ENCODE results near the gene NLGN1. TPM values are rescaled to one million over a fixed set of nuclear protein-coding genes. Genes with fewer than 3 reads are reported as not detected.

The NLGN1 gene
- total and polyA plus RNA-seq, 12 donors: 0.88 to 19.9 (median 12.6) TPM

DNA sequence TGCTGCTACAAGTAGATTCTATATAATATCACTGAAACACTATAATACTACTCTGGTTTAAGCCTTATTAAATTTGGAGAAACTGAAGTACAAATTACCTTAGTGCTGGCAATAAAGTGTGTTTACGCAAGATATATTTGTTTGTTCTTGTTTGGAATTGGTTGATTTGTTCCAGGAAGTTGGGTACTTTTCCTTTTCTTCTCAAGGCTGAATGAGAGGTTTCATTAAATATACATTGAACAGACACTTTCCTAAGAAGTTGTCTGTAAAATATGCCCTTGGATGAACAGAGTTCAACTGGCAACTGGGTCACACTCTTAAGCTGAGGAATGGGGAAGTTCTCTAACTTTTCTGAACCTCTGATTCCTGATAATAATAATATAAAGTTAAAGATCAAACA is 919.5 kb downstream of the NLGN1 start:
- H3K4me1 ChIP-seq: no peaks in the 10 kb centered on the region
- TF ChIP-seq, protein P1, sequence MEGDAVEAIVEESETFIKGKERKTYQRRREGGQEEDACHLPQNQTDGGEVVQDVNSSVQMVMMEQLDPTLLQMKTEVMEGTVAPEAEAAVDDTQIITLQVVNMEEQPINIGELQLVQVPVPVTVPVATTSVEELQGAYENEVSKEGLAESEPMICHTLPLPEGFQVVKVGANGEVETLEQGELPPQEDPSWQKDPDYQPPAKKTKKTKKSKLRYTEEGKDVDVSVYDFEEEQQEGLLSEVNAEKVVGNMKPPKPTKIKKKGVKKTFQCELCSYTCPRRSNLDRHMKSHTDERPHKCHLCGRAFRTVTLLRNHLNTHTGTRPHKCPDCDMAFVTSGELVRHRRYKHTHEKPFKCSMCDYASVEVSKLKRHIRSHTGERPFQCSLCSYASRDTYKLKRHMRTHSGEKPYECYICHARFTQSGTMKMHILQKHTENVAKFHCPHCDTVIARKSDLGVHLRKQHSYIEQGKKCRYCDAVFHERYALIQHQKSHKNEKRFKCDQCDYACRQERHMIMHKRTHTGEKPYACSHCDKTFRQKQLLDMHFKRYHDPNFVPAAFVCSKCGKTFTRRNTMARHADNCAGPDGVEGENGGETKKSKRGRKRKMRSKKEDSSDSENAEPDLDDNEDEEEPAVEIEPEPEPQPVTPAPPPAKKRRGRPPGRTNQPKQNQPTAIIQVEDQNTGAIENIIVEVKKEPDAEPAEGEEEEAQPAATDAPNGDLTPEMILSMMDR (IDR thresholded peaks at IDR 0.05): no peak
- intact Hi-C loops (cut with DNase I): no loop called here
- 92 to 95% methylated on average over 1 of the region's 1 CpG for WGBS, 2 donors
- ATAC-seq (no peak), DNase-seq (no peak)
- no peaks in the 10 kb centered on the region for H3K36me3 ChIP-seq
- no peak overlapping the region for H3K27ac ChIP-seq
- no peak overlapping the region for H3K4me3 ChIP-seq
- peaks cover 0 to 27% (median 11%) of the 10 kb centered on the region in 11 donors for H3K9me3 ChIP-seq
- no peaks in the 10 kb centered on the region for H3K27me3 ChIP-seq

DNA sequence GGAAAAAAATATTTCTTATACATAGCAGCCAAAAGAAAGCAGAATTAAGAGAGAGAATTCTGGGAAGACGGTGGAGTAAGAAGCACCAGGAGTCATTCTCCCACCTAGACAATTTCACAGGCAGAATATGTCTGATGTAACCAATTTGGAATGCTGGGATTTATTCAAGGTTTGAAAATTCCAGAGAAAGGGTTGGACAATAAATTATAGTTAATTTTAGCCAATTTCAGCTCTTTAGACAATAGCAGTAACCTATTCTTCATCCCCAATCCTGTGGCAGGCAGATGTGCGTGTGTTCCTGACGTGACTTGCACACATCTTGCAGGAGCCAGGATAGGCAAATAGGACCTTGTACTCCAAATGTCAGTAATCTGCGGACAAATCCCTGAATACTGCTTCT is 920.6 kb downstream of the NLGN1 start:
- Histone ChIP-seq H3K36me3 (no peaks in the 10 kb centered on the region), H3K9me3 (peaks cover 0 to 27% (median 11%) of the 10 kb centered on the region in 11 donors), H3K4me1 (no peaks in the 10 kb centered on the region), H3K4me3 (no peak overlapping the region), H3K27ac (no peak overlapping the region), H3K27me3 (no peaks in the 10 kb centered on the region)
- no peak for DNase-seq
- no peak for ATAC-seq
- intact Hi-C loops (cut with DNase I): no loop called here
- WGBS, 2 donors: 85 to 96% methylated on average over 4 of the region's 4 CpGs
- TF ChIP-seq, protein P1 (IDR thresholded peaks at IDR 0.05): no peak

DNA sequence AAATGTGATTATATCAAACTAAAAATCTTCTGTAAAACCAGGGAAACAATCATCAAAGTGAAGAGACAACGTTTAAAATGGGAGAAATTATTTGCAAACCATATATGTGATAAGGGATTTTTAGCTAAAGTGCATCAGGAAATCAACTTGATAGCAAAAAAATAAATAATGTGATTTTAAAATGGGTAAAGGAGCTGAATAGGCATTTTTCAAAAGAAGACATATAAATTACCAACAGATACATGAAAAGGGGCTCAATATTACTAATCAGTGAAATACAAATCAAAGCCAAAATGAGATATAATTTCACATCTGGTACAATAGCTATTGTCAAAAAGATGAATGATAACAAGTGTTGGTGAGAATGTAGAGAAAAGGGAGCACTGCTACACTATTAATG is 924.0 kb downstream of the NLGN1 start:
- Histone ChIP-seq H3K27ac (no peak overlapping the region), H3K4me1 (peaks cover 0 to 4% (median 0%) of the 10 kb centered on the region in 9 donors), H3K36me3 (no peaks in the 10 kb centered on the region), H3K4me3 (no peak overlapping the region), H3K27me3 (no peaks in the 10 kb centered on the region), H3K9me3 (peaks cover 0 to 27% (median 11%) of the 10 kb centered on the region in 11 donors)
- TF ChIP-seq, protein P1 (IDR thresholded peaks at IDR 0.05): no peak
- WGBS, 2 donors: 35 to 60% methylated on average over 1 of the region's 1 CpG
- DNase-seq (no peak), ATAC-seq (no peak)
- intact Hi-C loops (cut with DNase I): no loop called here

DNA sequence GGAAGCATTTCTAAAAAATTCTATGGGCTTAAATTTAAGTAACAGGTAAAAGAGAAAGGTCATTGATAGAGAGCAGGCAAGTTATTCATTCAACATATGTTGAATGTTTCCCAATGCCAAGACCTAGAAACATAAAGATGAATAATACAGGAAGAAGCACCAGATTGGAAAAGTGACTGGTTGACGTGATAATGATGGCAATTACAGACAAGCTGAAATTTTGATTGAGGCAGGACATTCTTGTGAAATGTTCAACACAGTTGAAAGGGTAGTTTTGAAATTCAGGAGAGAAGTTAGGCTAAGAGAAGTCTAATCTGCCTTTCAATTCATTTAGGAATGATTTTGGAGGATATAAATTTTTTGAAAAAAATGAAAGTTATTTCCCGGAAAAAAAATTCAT is 925.2 kb downstream of the NLGN1 start:
- no peak for ATAC-seq
- H3K27me3 ChIP-seq: no peaks in the 10 kb centered on the region
- H3K4me1 ChIP-seq: peaks cover 0 to 4% (median 0%) of the 10 kb centered on the region in 9 donors
- H3K4me3 ChIP-seq: no peak overlapping the region
- no peaks in the 10 kb centered on the region for H3K36me3 ChIP-seq
- H3K9me3 ChIP-seq: peaks cover 0 to 27% (median 11%) of the 10 kb centered on the region in 11 donors
- TF ChIP-seq, protein P1 (IDR thresholded peaks at IDR 0.05): no peak
- intact Hi-C loops (cut with DNase I): no loop called here
- 72 to 73% methylated on average over 2 of the region's 2 CpGs for WGBS, 2 donors
- no peak for DNase-seq
- no peak overlapping the region for H3K27ac ChIP-seq

All from heart right ventricle (tissue), 16 donors.